Kidney (tissue), 14 donors: ENCODE data around the gene RPL34. TPM values are rescaled to one million over a fixed set of nuclear protein-coding genes. Genes with fewer than 3 reads are reported as not detected.

ENCODE experiments used
- DNase-seq, 5 donors: peaks; one replicate each; pipeline ENCODE4 v3.0.0-alpha.2; 2013 to 2020
- FAIRE-seq: peaks from 2 replicates; lab custom pipeline; 2012; peaks lifted over from hg19 to GRCh38; lab: Jason Lieb, UNC
- H3K27ac ChIP-seq, 2 donors: one replicate each; pipeline ENCODE4 v1.7.0; 2013; ENCODE audit warnings: low read depth in 2 of 2, low read length in 2 of 2, inconsistent platforms in 1 of 2
- H3K27me3 ChIP-seq: one replicate; pipeline ENCODE4 v1.7.1; 2013; ENCODE audit warnings: low read length, inconsistent platforms; ENCODE audit not compliant: control insufficient read depth, insufficient read depth
- H3K36me3 ChIP-seq, 3 donors: one replicate each; pipeline versions ENCODE4 v1.7.0 to v1.7.1; 2013; ENCODE audit warnings: low read length in 3 of 3, control low read depth in 1 of 3, inconsistent platforms in 1 of 3; ENCODE audit not compliant: insufficient read depth in 3 of 3, control insufficient read depth in 2 of 3
- H3K4me1 ChIP-seq, 3 donors: one replicate each; pipeline versions ENCODE4 v1.7.0 to v1.7.1; 2013; ENCODE audit warnings: low read length in 3 of 3, inconsistent platforms in 1 of 3, low read depth in 1 of 3; ENCODE audit not compliant: control insufficient read depth in 2 of 3, insufficient read depth in 2 of 3
- H3K4me3 ChIP-seq, 3 donors: one replicate each; pipeline versions ENCODE4 v1.7.0 to v1.8.1; 2013; ENCODE audit warnings: low read length in 3 of 3, control low read depth in 1 of 3, inconsistent platforms in 1 of 3
- H3K9ac ChIP-seq, 3 donors: one replicate each; pipeline versions ENCODE4 v1.7.0 to v1.7.1; 2013; ENCODE audit warnings: low read length in 3 of 3, control low read depth in 1 of 3, inconsistent platforms in 1 of 3
- H3K9me3 ChIP-seq, 3 donors: one replicate each; pipeline versions ENCODE4 v1.7.0 to v1.7.1; 2013; ENCODE audit warnings: low read length in 3 of 3, control low read depth in 1 of 3, inconsistent platforms in 1 of 3; ENCODE audit not compliant: control insufficient read depth in 2 of 3, insufficient read depth in 1 of 3
- CTCF ChIP-seq: IDR thresholded peaks from 3 replicates; pipeline ENCODE4 v1.5.1; 2012; ENCODE audit warnings: mild to moderate bottlenecking, moderate library complexity, borderline replicate concordance; ENCODE audit not compliant: insufficient read depth; ENCODE audit errors: extremely low read depth
- intact Hi-C: fragments of 100-400 bp; cut with DNase I; formaldehyde crosslinking; loops from one replicate; pipeline ENCODE4 v1.11.1; 2022
- polyA plus RNA-seq: library from polyadenylated mRNA; stranded (reverse); fragments of 350-450 nt; fragmentation: Illumina TruSeq; extraction: RNeasy Lipid Tissue Mini Kit (QIAGEN cat#74804); gene quantifications from one replicate; pipeline ENCODE4 v1.2.3, GENCODE V29; 2014; ENCODE audit warnings: low read depth, low replicate concordance; ENCODE audit not compliant: insufficient read depth
- total RNA-seq: library from RNA; stranded (reverse); fragmentation: NEBNext Ultra II Directional; extraction: Animal tissue kit (Norgen Biotek cat#: 25700); gene quantifications from one replicate; pipeline ENCODE4 v1.2.1, GENCODE V29; 2021
- donor health status: control.
- donor health status: control.
- donor health status: control.
- donor health status: control.
- donor health status: control.
- donor health status: DM: yes; HTN: yes; CAD: no.
- donor health status: Normal renal cell carcinoma (clear cell type).

The RPL34 gene
- total and polyA plus RNA-seq, 2 donors from 2014 or later: 953 to 2,105 TPM

GRCh38 chr4:108574402-108574801 lies 46.0 kb upstream of the RPL34 start:
- Histone ChIP-seq H3K36me3 (no peaks in the 10 kb centered on the region), H3K4me3 (no peak overlapping the region), H3K27me3 (no peaks in the 10 kb centered on the region), H3K9me3 (no peaks in the 10 kb centered on the region), H3K4me1 (no peaks in the 10 kb centered on the region), H3K27ac (no peak overlapping the region), H3K9ac (no peak overlapping the region)
- FAIRE-seq: no peak
- no peak for DNase-seq
- no peak for TF ChIP-seq CTCF
- intact Hi-C loops: loop anchor here (10.0 kb wide), 1 partner anchor 560 kb away; no protein-coding TSS in a partner anchor

- FAIRE-seq: no peak
- no peaks in the 10 kb centered on the region for H3K4me1 ChIP-seq
- no peak overlapping the region for H3K9ac ChIP-seq
Observed at GRCh38 chr4:108581083-108581482, 39.3 kb upstream of the RPL34 start.

DNA sequence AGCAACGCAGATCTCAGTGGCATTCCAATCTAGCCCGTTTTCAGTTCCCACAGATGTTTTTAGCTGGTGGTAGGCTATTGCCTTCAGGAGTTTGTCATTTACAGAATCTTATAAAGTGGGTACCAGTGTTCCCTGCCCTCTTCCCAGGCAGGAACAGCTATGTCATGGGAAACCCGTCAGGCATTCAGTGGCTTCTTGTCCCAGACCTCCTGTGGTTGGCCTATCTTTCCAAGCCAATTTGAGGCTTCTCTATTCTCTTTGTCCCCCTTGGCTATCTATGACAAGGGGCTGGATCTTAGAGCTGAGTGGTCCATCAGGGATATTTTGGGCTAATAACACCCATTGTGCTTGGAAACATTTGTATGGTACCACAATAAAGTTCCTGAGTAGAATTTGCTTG lies 33.6 kb upstream of the RPL34 start:
- no peak for FAIRE-seq
- Histone ChIP-seq H3K9me3 (no peaks in the 10 kb centered on the region), H3K9ac (no peak overlapping the region), H3K4me3 (no peak overlapping the region), H3K27ac (no peak overlapping the region), H3K36me3 (no peaks in the 10 kb centered on the region), H3K27me3 (no peaks in the 10 kb centered on the region), H3K4me1 (no peaks in the 10 kb centered on the region)
- intact Hi-C loops: no loop called here
- no peak for TF ChIP-seq CTCF
- DNase-seq: no peak

More at GRCh38 chr4:108581083-108581482, 39.3 kb upstream of the RPL34 start:
- Histone ChIP-seq H3K27ac (no peak overlapping the region), H3K27me3 (no peaks in the 10 kb centered on the region), H3K4me3 (no peak overlapping the region), H3K9me3 (no peaks in the 10 kb centered on the region), H3K36me3 (no peaks in the 10 kb centered on the region)
- no peak for DNase-seq
- intact Hi-C loops: no loop called here
- TF ChIP-seq CTCF: no peak

DNA sequence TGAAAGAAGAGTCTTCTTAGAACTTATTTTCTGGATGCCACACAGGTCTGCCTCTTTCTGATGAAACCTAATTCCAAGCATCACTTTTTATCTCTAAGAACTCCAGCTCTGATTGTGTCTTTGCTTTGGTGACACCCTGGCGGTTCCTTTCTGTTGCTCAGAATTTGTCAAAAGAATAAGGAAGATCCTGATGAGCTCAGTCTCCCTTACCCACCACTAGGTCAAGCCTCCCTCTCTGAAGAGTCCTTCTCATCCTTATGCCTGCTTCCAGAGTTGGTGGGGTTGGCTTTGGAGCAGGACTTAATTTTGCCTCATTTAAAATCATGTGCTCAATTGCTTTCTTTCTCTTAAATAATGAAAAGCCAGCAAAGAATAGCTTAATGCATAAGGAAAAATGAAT lies 31.5 kb upstream of the RPL34 start:
- Histone ChIP-seq H3K9ac (no peak overlapping the region), H3K4me3 (no peak overlapping the region), H3K27me3 (no peaks in the 10 kb centered on the region), H3K36me3 (no peaks in the 10 kb centered on the region), H3K9me3 (no peaks in the 10 kb centered on the region), H3K4me1 (no peaks in the 10 kb centered on the region), H3K27ac (no peak overlapping the region)
- TF ChIP-seq CTCF: no peak
- intact Hi-C loops: no loop called here
- DNase-seq: no peak
- no peak for FAIRE-seq
